ENCODE measurements around the gene CSPG4. TPM values are rescaled to one million over a fixed set of nuclear protein-coding genes. Genes with fewer than 3 reads are reported as not detected.
A peak's percentile ranks its signal among the peaks of the same experiment; 100 is the strongest.
"Not testable (repeated sequence)": the region's sequence is repeated elsewhere in the genome, so short reads cannot be mapped to it uniquely, and the experiment has no call there.

The CSPG4 gene
- 108 TPM for polyA plus RNA-seq (ENCODE audit: insufficient read length)

GRCh38 chr15:75712668-75713337 lies at the start of gene CSPG4:
CSPG4 (minus strand) TSS chr15:75712848; CDS start chr15:75712755, 93 bp downstream.
- DNase-seq (ENCODE audit: low read depth), result no peak

- DNase-seq (ENCODE audit: low read depth), result not testable (repeated sequence)
Observed at GRCh38 chr15:75762357-75762718, 49.7 kb upstream of the CSPG4 start.

- DNase-seq (ENCODE audit: low read depth), result no peak
Observed at GRCh38 chr15:75761446-75762356, 49.1 kb upstream of the CSPG4 start.

GRCh38 chr15:75760704-75761435 lies 48.2 kb upstream of the CSPG4 start:
- DNase-seq (ENCODE audit: low read depth), result no peak

GRCh38 chr15:75760131-75760520 lies 47.5 kb upstream of the CSPG4 start:
- DNase-seq (ENCODE audit: low read depth), result not testable (repeated sequence)

- DNase-seq (ENCODE audit: low read depth), result no peak
Observed at GRCh38 chr15:75759416-75760130, 46.9 kb upstream of the CSPG4 start.

- DNase-seq (ENCODE audit: low read depth), result peak; percentile 70
Observed at GRCh38 chr15:75758071-75758872, 45.6 kb upstream of the CSPG4 start.

- not testable (repeated sequence) for DNase-seq (ENCODE audit: low read depth)
Observed at GRCh38 chr15:75754871-75755270, 42.2 kb upstream of the CSPG4 start.

- DNase-seq (ENCODE audit: low read depth), result no peak
Observed at GRCh38 chr15:75753145-75753544, 40.5 kb upstream of the CSPG4 start.

- no peak for DNase-seq (ENCODE audit: low read depth)
Observed at GRCh38 chr15:75751891-75752290, 39.2 kb upstream of the CSPG4 start.

- no peak for DNase-seq (ENCODE audit: low read depth)
Observed at GRCh38 chr15:75751116-75751875, 38.6 kb upstream of the CSPG4 start.

GRCh38 chr15:75750261-75751050 lies 37.8 kb upstream of the CSPG4 start:
- DNase-seq (ENCODE audit: low read depth), result no peak

GRCh38 chr15:75749820-75750219 lies 37.2 kb upstream of the CSPG4 start:
- DNase-seq (ENCODE audit: low read depth), result no peak

GRCh38 chr15:75748882-75749281 lies 36.2 kb upstream of the CSPG4 start:
- not testable (repeated sequence) for DNase-seq (ENCODE audit: low read depth)

GRCh38 chr15:75747121-75747520 lies 34.5 kb upstream of the CSPG4 start:
- DNase-seq (ENCODE audit: low read depth), result not testable (repeated sequence)

- no peak for DNase-seq (ENCODE audit: low read depth)
Observed at GRCh38 chr15:75745305-75745704, 32.7 kb upstream of the CSPG4 start.

GRCh38 chr15:75742346-75742745 lies 29.7 kb upstream of the CSPG4 start:
- not testable (repeated sequence) for DNase-seq (ENCODE audit: low read depth)

GRCh38 chr15:75739791-75740190 lies 27.1 kb upstream of the CSPG4 start:
- no peak for DNase-seq (ENCODE audit: low read depth)

Data from forelimb muscle (tissue), 1 donor.